Esophagus (tissue), 2 donors: ENCODE data around the gene PLEKHD1. TPM values are rescaled to one million over a fixed set of nuclear protein-coding genes. Genes with fewer than 3 reads are reported as not detected.

Source experiments
- polyA plus RNA-seq, 2 donors: library from polyadenylated mRNA; stranded (reverse); fragments of 200-250 nt; gene quantifications; one replicate each; pipeline ENCODE4 v1.2.3, GENCODE V29; 2013
- donor health status: healthy with polysubstance abuse.
- donor health status: Bipolar disorder and iron deficiency.

PLEKHD1 gene
- polyA plus RNA-seq, 2 donors, result 0.05 to 0.06 TPM

Other genes starting within 250 kb of the PLEKHD1 start
- under 1 TPM; 0.36 to 0.39 TPM for gene GALNT16, start 224.6 kb upstream of the PLEKHD1 start, polyA plus RNA-seq
- 100 to 1,000 TPM in 1 of 2 donors, 10 to 100 TPM in 1; 95.4 to 111 TPM for gene ERH, start 86.4 kb upstream of the PLEKHD1 start, polyA plus RNA-seq
- 10 to 100 TPM; 18.1 to 19.4 TPM for gene SLC39A9, start 86.0 kb upstream of the PLEKHD1 start, polyA plus RNA-seq
- gene CCDC177, start 90.1 kb downstream of the PLEKHD1 start, polyA plus RNA-seq, result under 1 TPM; 0.01 to 0.04 TPM
- 10 to 100 TPM; 16.2 to 30.3 TPM for gene SUSD6, start 126.9 kb downstream of the PLEKHD1 start, polyA plus RNA-seq